NCI-H2107 treated with DMSO at 0.1 percent for 48 hours (cell line): ENCODE results near the gene EDARADD.
"Not testable (repeated sequence)": the region's sequence is repeated elsewhere in the genome, so short reads cannot be mapped to it uniquely, and the experiment has no call there.

ENCODE experiments used
- DNase-seq: peaks from one replicate; lab custom pipeline; 2025; ENCODE audit not compliant: unreplicated experiment; lab: John Stamatoyannopoulos, UW

The EDARADD gene

DNA sequence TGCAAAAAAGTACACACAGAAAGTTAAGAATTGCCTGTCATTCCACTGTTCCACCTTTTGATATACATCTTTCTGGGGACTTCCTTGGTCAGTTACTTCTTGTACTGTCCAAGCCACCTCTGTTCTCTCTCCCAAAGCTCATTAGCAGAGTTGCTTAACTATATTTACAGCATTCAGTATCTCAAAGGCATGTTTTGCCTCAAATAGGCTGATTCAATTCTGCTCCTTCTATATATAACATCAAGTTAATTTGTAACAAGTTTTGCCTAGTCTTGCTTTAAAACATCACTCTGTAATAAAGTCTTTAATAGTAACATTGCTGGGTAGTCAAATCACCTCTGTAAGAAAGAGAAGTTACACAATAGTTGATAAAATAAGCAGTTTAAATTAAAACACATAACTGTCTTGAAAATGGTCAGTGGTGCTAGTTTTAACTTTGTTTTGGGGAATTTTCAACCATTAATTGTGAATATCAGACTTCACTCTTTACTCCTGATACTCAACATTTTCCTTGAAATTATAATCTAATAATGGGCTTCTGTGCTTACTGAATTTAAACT, 35.7 kb downstream of the EDARADD start:
- DNase-seq: no peak

DNA sequence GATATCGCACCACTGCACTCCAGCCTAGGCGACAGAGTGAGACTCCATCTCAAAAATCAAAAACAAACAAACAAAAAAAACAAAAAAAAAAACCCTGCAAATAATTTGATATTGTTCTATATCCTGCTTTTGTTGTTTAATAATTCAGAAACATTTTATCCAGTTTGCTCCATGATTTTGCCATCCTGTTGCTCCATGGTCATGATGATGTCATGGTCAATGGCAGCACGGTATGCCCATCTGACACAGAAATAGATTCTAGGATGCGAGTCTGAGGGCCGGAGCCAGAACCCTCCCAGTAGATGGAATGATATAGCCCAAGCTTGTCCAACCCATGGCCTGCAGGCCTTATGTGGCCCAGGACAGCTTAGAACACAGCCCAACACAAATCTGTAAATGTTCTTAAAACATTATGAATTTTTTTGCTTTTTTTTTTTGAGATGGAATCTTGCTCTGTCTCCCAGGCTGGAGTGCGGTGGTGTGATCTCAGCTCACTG, 39.8 kb downstream of the EDARADD start:
- DNase-seq: no peak

DNA sequence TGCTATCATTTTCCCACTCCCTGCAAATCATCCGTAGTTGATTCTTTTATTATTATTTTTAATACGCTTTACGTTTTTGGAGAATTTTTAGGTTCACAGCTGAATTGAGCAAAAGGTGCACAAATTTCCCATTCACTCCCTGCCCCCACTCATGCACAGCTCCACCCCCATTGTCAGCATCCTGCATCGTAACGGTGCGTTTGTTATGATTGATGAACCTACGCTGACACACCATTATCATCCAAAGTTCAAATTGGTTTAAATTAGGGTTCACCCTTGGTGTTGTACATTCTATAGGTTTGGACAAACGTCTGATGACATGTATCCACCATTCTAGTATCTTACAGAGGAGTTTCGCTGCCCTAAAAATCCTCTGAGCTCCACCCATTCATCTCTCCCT, 44.5 kb downstream of the EDARADD start:
- DNase-seq: no peak

DNA sequence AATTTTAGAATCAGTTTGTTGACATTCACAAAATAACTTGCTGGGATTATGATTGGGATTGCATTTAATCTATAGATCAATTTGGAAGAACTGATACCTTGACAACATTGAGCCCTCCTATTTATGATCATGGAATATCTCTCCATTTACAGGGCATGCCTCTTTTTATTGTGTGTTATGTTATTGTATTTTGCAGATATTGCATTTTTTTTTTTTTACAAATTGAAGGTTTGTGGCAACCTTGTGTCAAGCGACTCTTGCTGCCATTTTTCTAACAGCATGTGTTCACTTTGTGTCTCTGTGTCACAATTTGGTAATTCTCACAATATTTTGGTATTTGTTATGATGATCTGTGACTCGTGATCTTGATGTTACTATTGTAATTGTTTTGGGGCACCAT, 46.3 kb downstream of the EDARADD start:
- no peak for DNase-seq

DNA sequence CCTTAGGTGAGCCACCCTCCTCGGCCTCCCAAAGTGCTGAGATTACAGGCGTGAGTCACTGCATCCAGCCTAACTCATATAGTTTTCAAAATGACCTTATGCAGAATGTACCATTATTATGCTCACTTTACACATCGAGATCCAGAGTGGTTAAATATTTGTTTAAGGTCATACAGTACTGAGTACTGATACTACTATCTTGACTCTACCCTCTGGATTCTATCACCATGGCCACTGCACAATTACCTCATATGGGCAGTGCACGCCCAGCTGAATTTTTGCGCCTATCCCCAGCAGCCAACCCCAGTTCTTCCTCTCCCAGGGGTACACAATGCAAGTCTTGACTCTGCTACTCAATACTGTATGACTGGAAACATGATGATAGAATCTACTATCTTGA, 56.7 kb downstream of the EDARADD start:
- DNase-seq: no peak

DNA sequence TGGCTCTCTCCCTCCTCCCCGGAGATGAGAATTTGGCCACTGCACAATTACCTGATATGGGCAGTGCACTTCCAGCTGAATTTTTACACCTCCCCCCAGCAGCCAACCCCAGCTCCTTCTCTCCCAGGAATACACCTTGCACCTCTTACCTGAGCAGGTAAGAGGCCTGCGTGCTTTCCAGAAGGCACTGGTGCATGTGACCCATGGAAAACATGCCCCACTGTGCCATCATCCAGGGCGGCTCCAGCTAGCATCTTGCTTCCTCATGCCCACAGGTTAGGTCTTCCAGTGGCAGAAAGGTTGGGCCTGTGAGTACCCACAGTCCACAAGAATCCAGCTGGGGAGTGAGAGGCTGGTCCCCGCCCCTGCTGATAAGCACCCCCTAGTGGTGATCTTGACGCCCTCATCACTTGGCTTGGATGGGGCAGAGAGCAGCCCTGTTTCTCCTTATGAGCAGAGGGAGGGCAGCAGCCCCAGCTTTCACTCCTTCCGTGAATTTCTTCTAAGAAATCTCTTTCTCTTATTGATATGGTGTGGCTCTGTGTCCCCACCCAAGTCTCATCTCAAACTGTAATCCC, 57.8 kb downstream of the EDARADD start:
- DNase-seq: no peak

DNA sequence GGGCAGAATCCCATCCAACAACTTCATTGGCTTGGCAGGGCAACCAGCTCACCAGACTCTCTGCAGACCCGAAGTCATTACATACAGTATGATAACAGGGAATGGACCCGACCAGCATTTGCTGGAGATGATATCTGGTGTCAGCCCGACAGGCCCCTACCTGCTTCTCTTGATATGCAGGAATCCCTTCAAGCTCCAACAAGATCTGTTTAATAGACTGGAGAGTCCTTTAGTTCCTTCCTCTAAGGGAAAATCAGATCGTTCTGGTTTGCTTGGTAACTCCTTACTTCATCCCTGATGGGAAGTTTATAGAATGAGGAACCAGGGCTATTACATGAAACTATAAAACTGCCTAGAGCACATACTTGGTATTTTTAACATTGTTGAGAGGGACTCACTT, 61.2 kb downstream of the EDARADD start:
- DNase-seq: no peak

DNA sequence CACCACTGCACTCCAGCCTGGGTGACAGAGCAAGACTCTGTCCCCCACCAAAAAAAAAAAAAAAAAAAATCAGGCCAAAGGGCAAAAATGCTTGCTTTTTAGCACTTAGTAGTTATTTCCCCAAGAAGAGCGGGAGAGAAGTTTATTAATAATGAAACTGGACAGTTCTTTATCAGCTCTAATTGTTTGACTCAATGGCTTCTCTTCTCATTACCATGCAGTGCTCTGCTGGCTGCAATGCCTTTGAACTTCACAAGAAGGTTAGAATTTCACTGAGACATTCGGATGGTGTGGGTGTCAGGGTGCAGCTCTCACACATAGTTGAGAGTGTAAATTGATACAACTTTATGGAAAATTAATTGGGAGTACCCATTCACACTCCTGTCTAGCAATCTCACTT, 63.7 kb downstream of the EDARADD start:
- peak; percentile 39 for DNase-seq

DNA sequence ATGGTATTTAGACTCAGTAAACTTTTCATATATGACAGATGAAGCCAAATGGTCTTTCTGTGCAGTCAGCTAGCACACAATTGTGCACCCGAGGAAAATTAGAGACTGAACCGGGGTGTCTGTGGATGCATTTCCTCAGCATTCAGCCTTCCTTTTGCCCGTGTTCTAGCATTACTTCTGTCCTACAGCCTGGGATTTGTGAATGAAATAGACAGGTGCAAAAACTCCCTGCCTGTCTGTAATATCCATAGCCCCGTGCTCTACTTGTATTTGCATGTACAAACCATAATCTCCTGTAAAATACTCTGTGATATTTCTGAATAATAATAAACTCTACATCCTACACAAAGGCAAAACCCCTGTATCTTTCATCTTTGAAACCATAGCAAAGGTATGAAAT, 64.9 kb downstream of the EDARADD start:
- DNase-seq: no peak

DNA sequence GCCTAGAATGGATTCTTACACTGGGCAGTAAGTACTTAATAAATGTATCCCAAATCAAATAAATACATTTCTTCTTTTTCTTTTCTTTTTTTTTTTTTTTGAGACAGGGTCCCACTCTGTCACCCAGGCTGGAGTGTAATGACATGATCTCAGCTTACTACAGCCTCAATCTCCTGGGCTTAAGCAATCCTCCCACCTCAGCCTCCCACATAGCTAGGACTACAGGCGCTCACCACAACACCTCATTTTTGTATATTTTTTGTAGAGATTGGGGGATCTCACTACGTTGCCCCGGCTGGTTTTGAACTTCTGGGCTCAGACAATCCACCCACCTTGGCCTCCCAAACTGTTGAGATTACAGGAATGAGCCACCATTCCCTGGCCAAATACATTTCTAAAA, 66.0 kb downstream of the EDARADD start:
- DNase-seq: no peak

DNA sequence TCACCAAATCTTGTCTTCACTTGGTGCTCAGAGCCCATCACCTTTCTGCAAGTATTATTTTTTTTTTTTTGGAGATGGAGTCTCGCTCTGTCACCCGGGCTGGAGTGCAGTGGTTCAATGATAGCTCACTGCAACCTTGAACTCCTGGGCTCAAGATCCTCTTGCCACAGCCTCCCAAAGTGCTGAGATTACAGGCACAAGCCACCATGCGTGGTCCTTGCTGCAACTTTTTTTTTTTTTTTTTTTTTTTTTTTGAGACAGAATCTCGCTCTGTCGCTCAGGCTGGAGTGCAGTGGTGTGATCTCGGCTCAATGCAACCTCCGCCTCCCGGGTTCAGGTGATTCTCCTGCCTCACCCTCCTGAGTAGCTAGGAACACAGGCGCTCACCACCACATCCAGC, 70.1 kb downstream of the EDARADD start:
- not testable (repeated sequence) for DNase-seq

DNA sequence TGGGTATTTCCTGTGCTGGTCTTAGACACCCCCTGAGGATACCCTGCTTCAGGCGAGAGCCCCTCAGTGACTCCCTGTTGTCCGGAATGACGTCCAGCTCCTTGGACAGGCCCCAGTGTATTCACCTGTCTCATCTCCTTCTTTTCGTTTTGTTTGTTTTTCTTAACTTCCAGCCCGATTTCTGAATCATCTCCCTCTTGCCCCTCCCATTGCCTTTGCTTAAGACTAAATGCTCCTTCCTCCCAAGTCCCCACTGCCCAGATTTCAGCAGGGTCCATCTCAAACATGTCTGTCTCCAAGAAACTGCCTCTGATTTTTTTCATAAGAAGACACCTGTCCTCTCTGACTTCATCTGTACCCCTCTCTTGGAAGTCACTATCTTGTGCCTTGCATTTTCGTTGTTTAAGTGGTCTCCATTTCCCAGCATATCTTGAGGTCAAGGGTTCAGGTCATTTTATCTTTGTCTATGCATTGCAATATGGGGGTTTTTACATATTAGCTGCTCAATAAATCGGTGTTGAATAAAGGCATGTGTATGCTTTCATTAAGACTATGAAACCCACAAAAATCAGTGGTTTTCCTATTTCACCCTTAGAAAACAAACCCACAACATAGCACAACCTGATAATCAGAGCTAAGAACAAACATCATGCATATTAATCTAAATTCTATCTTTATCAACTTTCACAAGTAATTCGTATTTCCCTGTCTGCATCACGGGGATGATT, 71.3 kb downstream of the EDARADD start:
- DNase-seq: no peak

DNA sequence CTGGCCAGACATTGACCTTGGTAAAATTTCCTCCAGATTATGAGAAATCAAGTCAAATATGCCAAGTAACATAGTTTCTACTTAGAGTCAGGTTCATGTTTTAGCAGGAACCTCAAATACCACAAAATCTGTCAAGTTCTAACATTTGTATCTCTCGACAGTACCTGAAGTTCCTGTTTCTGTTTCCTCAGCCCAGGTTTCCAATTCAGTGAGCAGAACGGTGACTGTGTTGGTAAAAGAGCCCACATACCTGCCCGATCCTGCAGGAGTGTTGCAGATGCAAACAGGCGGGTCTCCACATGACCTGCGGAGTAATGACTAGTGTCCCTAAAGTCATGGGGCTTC, 71.8 kb downstream of the EDARADD start:
- no peak for DNase-seq

DNA sequence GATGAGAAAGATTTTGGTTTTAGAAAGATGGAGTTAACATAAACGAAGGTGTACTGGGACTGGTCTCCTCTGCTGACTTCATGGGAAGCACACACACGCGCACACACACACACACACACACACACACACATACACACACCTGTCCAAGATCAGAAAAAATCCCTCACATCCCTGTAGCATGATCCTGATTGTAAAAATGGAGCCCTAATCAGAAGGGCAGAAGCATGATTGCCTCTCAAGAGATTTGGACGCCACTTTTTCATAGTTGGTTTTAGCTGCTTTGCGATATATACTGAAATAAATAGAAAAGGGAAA, 73.2 kb downstream of the EDARADD start:
- no peak for DNase-seq

DNA sequence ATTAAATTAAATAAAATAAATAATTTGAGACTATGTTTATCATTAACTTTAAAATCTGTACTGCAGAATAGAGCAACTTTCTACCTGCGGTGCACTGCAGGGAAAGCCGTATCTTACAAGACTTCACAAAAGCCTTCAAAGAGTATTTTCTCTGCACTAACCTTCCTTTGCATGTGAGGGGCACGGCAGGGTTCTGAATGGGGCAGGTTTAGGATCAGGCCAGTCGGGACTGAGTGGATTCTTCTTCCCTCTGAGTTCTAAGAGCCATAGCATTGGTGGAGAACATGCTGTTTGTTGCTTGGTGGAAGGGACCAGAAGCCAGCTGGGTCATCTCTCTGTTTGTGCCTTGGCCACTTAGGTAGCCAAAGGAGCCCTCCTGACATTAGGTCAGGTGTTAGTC, 74.5 kb downstream of the EDARADD start:
- no peak for DNase-seq

DNA sequence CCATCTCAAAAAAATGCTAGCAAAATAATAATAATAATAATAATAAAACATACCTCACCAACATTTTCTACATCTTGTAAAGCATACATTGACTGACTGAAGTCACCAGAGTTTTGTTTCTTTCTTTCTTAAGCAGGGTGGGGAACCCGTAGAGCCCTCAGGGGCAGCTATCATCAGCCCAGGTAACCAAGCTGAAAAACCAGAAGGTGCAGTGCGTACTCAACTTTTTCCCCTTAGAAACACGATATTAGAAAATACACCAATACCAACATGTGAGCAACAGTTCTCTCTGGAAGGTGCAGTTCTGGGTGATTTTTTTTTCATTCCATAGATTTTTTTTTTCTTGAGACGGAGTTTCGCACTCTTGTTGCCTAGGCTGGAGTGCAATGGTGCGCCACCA, 75.4 kb downstream of the EDARADD start:
- no peak for DNase-seq

DNA sequence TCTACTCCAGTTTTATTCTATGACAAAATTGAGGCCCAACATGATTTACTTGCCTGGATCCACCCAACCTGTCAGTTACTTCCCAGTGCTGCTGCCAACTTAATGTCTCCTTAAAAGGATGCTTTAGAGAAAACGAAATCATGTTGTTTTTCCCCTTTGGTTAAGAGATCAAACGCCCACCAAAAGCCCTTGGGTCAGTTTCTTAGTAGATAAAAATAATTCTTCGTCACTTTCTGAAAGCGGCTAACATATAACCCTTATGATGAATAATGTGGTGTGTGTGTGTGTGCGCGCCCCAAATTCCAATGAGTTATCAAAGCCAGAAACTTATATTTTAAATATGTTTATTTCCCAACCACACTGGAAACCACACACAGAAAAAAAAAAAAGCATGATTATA, 77.0 kb downstream of the EDARADD start:
- no peak for DNase-seq

DNA sequence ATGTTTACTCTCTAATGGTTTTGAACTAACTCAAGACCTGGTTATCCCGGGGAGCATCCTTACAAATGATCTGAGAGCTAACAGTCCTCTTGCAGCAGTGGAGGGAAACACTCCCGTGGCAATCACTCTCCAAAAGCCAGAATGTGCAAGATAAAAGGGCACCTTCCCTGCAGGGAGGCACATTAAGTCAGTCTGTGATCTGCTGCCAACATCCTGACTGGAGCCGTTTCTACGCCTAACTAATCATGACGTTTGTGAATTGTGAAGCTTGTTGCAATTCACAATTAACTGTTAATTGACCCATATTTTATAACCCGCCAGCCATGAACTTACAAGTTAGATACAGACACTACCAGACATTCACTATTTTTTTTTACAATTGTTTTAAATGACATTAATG, 77.6 kb downstream of the EDARADD start:
- DNase-seq: no peak

DNA sequence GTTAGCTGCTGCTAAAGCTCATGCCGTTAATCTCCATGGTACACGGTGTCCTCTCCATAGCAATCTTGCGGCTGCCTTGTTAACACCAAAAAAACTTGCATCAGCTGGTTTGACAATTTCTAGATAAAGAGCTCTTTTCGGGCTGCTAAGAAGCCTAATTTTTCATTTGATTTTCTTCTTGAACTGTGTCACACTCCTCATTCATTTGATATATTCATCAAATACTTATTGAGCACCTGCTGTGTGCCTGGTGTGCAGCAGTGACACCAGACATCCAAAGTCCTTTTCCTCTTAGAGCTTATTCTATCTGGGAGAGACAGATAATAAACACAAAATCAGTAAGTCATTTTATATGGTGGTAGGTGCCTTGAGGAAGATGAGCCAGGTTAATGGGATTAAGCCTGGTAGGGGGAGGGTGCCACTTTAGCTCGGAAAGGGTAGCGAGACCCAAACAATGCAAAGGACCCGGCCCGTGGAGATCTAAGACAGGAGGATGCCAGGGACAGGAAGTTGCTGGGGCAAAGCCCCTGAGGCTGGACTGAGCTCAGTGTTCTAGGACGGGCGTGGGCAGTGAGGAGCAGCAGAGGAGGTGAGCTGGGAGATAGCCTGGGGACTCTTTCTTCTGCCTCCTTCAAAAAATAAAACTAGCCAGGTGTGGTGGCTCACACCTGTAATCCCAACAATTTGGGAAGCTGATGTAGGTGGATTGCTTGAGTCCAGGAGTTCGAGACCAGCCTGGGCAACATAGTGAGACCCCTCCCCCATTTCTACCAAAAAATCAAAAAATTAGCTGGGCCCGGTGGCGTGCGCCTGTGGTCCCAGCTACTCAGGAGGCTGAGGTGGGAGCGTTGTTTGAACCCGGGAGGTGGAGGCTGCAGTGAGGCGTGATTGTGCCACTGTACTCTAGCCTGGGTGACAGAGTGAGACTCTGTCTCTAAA, 79.0 kb downstream of the EDARADD start:
- DNase-seq: no peak

DNA sequence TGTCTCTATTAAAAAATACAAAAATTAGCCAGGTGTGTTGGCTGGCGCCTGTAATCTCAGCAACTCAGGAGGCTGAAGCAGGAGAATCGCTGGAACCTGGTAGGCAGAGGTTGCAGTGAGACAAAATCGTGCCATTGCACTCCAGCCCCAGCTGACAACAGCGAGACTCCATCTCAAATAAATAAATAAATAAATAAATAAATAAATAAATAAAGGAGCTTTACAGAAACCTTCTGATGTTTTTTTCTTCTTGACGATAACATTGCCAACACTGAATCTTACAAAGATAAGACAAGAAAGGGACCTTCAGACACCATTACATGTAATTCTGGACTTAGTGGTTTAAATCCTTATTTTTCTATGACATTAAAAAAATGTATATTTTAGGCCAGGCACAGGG, 81.9 kb downstream of the EDARADD start:
- no peak for DNase-seq

DNA sequence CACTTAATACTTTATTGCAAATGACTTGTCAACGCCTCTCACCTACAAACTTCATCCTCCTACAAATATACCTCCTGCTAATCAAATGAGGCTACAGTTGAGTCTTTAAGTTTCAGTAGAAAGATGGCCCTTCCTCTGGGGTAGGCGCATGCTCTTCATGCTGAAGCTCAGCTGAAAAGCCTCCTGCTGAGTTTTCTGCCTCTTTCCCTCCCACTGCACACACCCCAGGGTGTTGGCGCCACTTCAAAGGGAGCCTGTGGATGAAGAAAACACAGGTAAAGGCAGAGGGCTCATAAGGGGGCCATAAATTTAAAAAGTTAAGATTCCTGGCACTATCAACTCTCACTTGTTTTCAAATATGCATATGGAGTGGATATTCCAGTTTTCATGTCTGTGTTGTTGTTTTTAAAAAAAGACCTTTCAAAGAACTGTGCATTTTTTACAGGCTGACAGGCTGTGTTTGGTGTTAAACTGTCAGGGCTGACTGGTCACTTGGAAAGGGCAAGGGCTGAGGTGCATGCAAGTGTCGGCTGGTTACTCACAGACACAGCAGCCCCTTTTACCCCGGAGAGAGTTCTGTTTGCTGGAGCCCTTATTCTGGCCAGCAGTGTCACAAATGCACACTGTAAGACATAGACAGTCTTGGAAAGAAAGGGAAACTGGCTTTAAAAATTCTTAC, 86.8 kb downstream of the EDARADD start:
- peak; percentile 57 for DNase-seq
